Left ventricle myocardium inferior (tissue), 1 donor: Measurements from ENCODE around the gene ACACA. TPM values are rescaled to one million over a fixed set of nuclear protein-coding genes. Genes with fewer than 3 reads are reported as not detected.

Experiments
- DNase-seq: peaks from one replicate; pipeline ENCODE4 v3.0.0-alpha.2; 2020
- H3K27ac ChIP-seq: fragments of 200-600 bp; replicated peaks from 2 replicates; pipeline ENCODE4 v1.8.0; 2021
- H3K27me3 ChIP-seq: fragments of 200-600 bp; 2 replicates; pipeline ENCODE4 v1.8.0; 2021; ENCODE audit warnings: low read depth
- H3K36me3 ChIP-seq: fragments of 200-600 bp; 2 replicates; pipeline ENCODE4 v1.8.0; 2021
- H3K4me1 ChIP-seq: fragments of 200-600 bp; 2 replicates; pipeline ENCODE4 v1.8.0; 2021
- H3K4me3 ChIP-seq: fragments of 200-600 bp; 2 replicates; pipeline ENCODE4 v1.8.0; 2021; ENCODE audit warnings: mild to moderate bottlenecking, moderate library complexity
- H3K9me3 ChIP-seq: fragments of 200-600 bp; replicated peaks from 2 replicates; pipeline ENCODE4 v1.8.0; 2021
- intact Hi-C: fragments of 100-400 bp; cut with micrococcal nuclease; formaldehyde crosslinking; loops from one replicate; pipeline ENCODE4 v1.11.0; 2022
- total RNA-seq: library from RNA; stranded (reverse); fragmentation: NEBNext Ultra II Directional; extraction: Animal tissue kit (Norgen Biotek cat#: 25700); gene quantifications from one replicate; pipeline ENCODE4 v1.2.1, GENCODE V29; 2021
- TF ChIP-seq, protein P1 (sequence below): fragments of 200-600 bp; IDR thresholded peaks from 2 replicates; pipeline ENCODE4 v1.8.0; 2021; ENCODE audit warnings: antibody characterized with exemption, mild to moderate bottlenecking, borderline replicate concordance
- donor health status: DM: no; HTN: yes; CAD: no; lungs with severe emphysema.

Gene ACACA
- total RNA-seq, 1 donor from 2014 or later = 16.2 TPM

DNA sequence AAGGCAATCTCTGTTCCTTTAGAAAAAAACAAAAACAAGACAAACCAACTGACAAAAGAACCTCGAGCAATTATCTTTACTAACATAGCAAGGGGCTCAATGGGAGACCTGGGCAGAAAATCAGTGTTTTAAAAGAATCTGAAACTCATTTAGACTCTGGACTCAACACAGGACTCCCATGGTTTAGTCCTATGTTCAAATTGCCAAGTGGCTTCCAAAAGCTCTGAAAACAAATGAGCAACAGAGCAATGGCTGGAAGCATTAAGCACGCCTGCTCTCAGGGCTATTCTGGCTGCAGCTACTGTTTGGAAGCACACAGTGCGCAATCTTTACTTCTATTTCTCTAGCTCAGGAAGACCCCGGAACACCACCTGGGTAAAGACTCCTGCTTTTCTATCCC is 295.9 kb downstream of the ACACA start:
- Histone ChIP-seq H3K4me3 (no peak overlapping the region), H3K36me3 (peaks cover 45% of the 10 kb centered on the region)

DNA sequence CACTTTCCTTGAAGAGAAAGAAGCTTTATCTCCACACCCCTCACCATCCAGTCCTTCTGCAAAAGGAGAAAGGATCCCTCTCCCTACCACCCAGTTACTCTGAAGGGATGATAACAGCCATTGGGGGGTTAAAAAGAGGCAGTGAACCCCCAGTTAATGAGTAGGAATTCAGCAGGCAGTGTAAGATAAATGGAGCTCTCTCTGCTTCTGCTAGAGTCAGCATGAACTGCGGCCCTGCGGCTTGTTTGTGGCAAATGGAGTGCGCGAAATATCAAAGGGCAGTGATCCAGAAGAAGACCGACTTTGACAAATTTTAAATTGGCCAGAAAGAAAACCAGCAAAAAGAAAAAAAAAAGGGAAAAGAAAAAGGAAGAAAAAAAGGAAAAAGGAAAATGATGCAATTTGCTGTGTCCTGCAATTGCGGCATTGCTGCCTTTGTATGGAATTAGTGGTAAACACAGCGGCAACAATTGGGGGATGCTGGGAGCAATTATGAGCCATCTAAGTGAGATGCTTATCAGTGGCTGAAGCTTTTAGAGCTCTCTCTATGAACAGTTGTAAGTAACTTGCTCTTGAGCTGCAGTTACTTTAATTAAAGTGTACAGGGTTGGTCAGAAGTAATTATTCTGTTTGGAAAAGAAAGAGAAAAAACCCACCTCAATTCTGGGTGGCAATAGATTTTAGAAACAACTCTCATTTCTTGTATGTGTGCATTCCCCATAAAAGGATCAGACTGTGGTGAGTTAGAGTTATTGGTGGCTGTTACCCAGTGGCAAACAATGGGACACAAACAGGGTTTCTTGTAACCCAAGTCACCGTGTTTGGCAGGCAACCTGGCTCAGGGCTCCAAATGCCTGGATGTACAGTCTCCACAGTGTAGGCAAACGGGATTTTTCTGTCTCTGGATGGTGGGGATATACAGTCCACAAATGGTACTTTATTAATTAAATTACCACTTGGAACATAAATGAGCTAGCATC is 296.6 kb downstream of the ACACA start:
- Histone ChIP-seq H3K27ac (no peak overlapping the region), H3K27me3 (no peaks in the 10 kb centered on the region), H3K36me3 (peaks cover 45% of the 10 kb centered on the region), H3K4me1 (peaks cover 9% of the 10 kb centered on the region), H3K9me3 (no peaks in the 10 kb centered on the region), H3K4me3 (no peak overlapping the region)
- TF ChIP-seq, protein P1, sequence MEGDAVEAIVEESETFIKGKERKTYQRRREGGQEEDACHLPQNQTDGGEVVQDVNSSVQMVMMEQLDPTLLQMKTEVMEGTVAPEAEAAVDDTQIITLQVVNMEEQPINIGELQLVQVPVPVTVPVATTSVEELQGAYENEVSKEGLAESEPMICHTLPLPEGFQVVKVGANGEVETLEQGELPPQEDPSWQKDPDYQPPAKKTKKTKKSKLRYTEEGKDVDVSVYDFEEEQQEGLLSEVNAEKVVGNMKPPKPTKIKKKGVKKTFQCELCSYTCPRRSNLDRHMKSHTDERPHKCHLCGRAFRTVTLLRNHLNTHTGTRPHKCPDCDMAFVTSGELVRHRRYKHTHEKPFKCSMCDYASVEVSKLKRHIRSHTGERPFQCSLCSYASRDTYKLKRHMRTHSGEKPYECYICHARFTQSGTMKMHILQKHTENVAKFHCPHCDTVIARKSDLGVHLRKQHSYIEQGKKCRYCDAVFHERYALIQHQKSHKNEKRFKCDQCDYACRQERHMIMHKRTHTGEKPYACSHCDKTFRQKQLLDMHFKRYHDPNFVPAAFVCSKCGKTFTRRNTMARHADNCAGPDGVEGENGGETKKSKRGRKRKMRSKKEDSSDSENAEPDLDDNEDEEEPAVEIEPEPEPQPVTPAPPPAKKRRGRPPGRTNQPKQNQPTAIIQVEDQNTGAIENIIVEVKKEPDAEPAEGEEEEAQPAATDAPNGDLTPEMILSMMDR = no peak
- DNase-seq = no peak
- intact Hi-C loops = no loop called here

More for the DNA sequence above, 295.9 kb downstream of the ACACA start:
- peaks cover 9% of the 10 kb centered on the region for H3K4me1 ChIP-seq
- intact Hi-C loops = no loop called here
- no peak overlapping the region for H3K27ac ChIP-seq
- H3K27me3 ChIP-seq = no peaks in the 10 kb centered on the region
- TF ChIP-seq, protein P1 = no peak
- no peak for DNase-seq
- no peaks in the 10 kb centered on the region for H3K9me3 ChIP-seq

DNA sequence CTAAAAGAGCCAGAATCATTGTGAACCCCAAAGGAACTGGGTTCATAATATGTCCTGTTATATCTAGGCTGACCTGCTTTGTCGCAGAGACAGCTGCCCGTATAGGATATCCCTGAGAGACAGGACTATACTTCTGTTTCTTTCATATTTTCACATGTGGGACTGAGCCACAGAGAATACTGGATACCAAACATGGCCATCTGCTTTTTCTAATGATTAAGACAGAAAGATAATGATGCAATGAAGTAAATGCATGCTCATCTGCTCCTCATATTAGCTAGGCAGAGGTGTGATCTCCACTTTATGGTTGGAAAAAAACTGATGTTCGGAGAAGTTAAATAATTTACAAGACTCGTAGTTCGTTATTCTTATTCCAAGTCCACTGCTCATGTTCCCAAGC is 297.5 kb downstream of the ACACA start:
- intact Hi-C loops = no loop called here
- H3K4me1 ChIP-seq = peaks cover 9% of the 10 kb centered on the region

DNA sequence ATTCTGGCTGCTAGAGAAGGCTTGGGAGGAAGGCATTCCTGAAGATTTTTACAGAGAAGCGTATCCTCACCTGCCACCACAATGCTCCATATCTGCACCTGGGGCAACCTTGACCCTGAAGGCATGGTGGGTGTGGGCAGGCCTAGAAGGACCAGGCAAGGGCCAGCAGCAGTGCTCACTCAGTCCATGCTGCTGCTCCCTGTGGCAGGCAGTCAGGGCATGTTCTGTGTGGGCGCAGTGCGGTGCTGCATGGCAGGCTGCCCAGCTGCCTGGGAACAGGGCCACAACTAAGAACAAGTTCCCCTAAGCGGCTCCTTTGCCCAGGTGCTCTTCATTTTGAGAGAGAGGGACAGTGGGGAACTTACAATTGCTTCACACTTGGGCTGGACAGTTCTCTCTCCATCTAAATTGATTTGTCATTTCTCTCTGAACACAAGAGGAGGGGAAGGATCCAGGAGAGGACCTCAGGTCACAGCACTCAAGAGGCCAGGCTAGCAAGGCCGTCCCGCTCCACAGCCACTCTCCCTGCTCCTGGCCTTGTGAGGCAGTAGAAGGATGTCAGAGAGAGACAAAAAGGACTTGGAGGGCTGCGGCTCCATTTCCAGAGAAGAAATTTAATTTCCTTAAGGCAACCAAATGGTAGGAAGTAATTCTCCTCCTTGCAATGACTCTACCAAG is 299.1 kb downstream of the ACACA start:
- peak; percentile 68 for DNase-seq
- Histone ChIP-seq H3K27ac (no peak overlapping the region), H3K4me3 (no peak overlapping the region), H3K9me3 (no peaks in the 10 kb centered on the region), H3K36me3 (peaks cover 53% of the 10 kb centered on the region), H3K4me1 (peaks cover 9% of the 10 kb centered on the region), H3K27me3 (no peaks in the 10 kb centered on the region)
- intact Hi-C loops = no loop called here
- TF ChIP-seq, protein P1 = no peak

More for the DNA sequence above, 297.5 kb downstream of the ACACA start:
- Histone ChIP-seq H3K27ac (no peak overlapping the region), H3K27me3 (no peaks in the 10 kb centered on the region), H3K4me3 (no peak overlapping the region), H3K36me3 (peaks cover 54% of the 10 kb centered on the region), H3K9me3 (no peaks in the 10 kb centered on the region)
- no peak for DNase-seq
- TF ChIP-seq, protein P1 = no peak

DNA sequence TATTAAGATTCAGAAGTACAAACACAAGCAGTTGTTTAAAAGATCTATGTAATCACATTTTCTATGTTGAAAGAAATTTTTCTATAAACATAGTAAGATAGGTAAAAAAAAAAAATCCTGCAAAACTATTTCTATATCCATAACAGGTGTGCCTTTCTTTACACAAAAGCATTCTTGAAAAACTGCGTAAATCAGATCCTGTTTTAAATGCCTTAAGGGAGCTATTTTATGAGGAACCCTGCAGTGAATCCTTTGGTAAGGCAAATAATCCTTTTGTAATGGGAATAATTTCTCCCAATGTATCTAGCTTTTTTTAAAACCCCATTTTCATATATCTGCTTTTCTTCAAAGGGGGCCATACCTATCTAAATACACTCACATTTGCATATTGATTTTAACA is 300.6 kb downstream of the ACACA start:
- intact Hi-C loops = loop anchor here (1.0 kb wide), 1 partner anchor 47 kb away; no protein-coding TSS in a partner anchor

More for the DNA sequence above, 300.6 kb downstream of the ACACA start:
- no peaks in the 10 kb centered on the region for H3K9me3 ChIP-seq
- H3K27ac ChIP-seq = no peak overlapping the region
- no peaks in the 10 kb centered on the region for H3K27me3 ChIP-seq
- no peak overlapping the region for H3K4me3 ChIP-seq
- no peak for DNase-seq
- peaks cover 44% of the 10 kb centered on the region for H3K36me3 ChIP-seq
- peaks cover 9% of the 10 kb centered on the region for H3K4me1 ChIP-seq
- TF ChIP-seq, protein P1 = no peak
